IMR-90 (cell line): ENCODE measurements around the gene SURF1. TPM values are rescaled to one million over a fixed set of nuclear protein-coding genes. Genes with fewer than 3 reads are reported as not detected.

ENCODE experiments used
- ATAC-seq: fragments of 200-7000 bp; cut with Tn5 transposase; 2 replicates; pipeline ENCODE4 v1.9.1; 2020; ENCODE audit warnings: low read depth, mild to moderate bottlenecking, moderate library complexity
- BruUV-seq: library from RNA; stranded (reverse); fragments of 400-500 nt; replicated peaks from 2 replicates; lab custom pipeline; 2021; lab: Mats Ljungman, UMichigan
- CTCF ChIA-PET: fragments of 300-600 bp; formaldehyde crosslinking; extraction: SDS; loops from one replicate; lab custom pipeline; 2021; ENCODE audit warnings: antibody characterized with exemption; lab: Yijun Ruan, JAX
- POLR2A ChIA-PET: fragments of 300-600 bp; sonication (Branson Sonifier 250); formaldehyde crosslinking; loops from one replicate; lab custom pipeline; 2022; ENCODE audit warnings: antibody characterized with exemption; ENCODE audit not compliant: unreplicated experiment; lab: Charles Lee
- DNase-seq: peaks from one replicate; pipeline ENCODE4 v3.0.0; 2013
- H2AFZ ChIP-seq: replicated peaks from 2 replicates; pipeline ENCODE3; 2013; ENCODE audit warnings: low read length, mild to moderate bottlenecking; ENCODE audit not compliant: poor library complexity
- H2AK5ac ChIP-seq: 2 replicates; pipeline ENCODE4 v1.6.1; 2013; ENCODE audit warnings: low read depth, low read length, inconsistent platforms
- H2AK9ac ChIP-seq: replicated peaks from 2 replicates; pipeline ENCODE3; 2013; ENCODE audit warnings: mild to moderate bottlenecking, low read depth, low read length, moderate library complexity; ENCODE audit not compliant: poor library complexity
- H2BK120ac ChIP-seq: 2 replicates; pipeline ENCODE4 v1.6.1; 2013; ENCODE audit warnings: low read depth, low read length, inconsistent platforms
- H2BK15ac ChIP-seq: 3 replicates; pipeline ENCODE4 v1.6.1; 2013; ENCODE audit warnings: low read depth, low read length, inconsistent platforms
- H2BK20ac ChIP-seq: 2 replicates; pipeline ENCODE4 v1.6.1; 2013; ENCODE audit warnings: low read depth, mild to moderate bottlenecking, inconsistent platforms, low read length, moderate library complexity
- H2BK5ac ChIP-seq: 2 replicates; pipeline ENCODE4 v1.6.1; 2013; ENCODE audit warnings: mild to moderate bottlenecking, low read depth, low read length, inconsistent platforms; ENCODE audit not compliant: poor library complexity, severe bottlenecking
- H3K14ac ChIP-seq: replicated peaks from 2 replicates; pipeline ENCODE4 v1.6.1; 2013; ENCODE audit warnings: low read depth, low read length, inconsistent platforms
- H3K18ac ChIP-seq: 2 replicates; pipeline ENCODE4 v1.6.1; 2013; ENCODE audit warnings: low read depth, low read length, control low read depth
- H3K23ac ChIP-seq: 2 replicates; pipeline ENCODE4 v1.6.1; 2013; ENCODE audit warnings: low read depth, low read length, inconsistent platforms
- H3K27ac ChIP-seq: 2 replicates; pipeline ENCODE4 v1.5.1; 2013; ENCODE audit warnings: mild to moderate bottlenecking, control low read depth, low read length; ENCODE audit not compliant: insufficient read depth
- H3K27me3 ChIP-seq: 2 replicates; pipeline ENCODE4 v1.6.1; 2013; ENCODE audit warnings: low read length; ENCODE audit not compliant: control insufficient read depth, insufficient read depth
- H3K36me3 ChIP-seq: 2 replicates; pipeline ENCODE4 v1.6.1; 2013; ENCODE audit warnings: low read length, mixed read lengths; ENCODE audit not compliant: control insufficient read depth, insufficient read depth
- H3K4ac ChIP-seq: 2 replicates; pipeline ENCODE4 v1.6.1; 2013; ENCODE audit warnings: low read depth, low read length, inconsistent platforms
- H3K4me1 ChIP-seq: 2 replicates; pipeline ENCODE4 v1.6.1; 2013; ENCODE audit warnings: low read length, mixed read lengths; ENCODE audit not compliant: control insufficient read depth, insufficient read depth
- H3K4me2 ChIP-seq: 2 replicates; pipeline ENCODE4 v1.6.1; 2013; ENCODE audit warnings: low read depth, mild to moderate bottlenecking, control low read depth, low read length, moderate library complexity
- H3K4me3 ChIP-seq: 2 replicates; pipeline ENCODE4 v1.5.1; 2013; ENCODE audit warnings: low read depth, mild to moderate bottlenecking, control low read depth, low read length, moderate library complexity; ENCODE audit not compliant: insufficient read depth
- H3K56ac ChIP-seq: 2 replicates; pipeline ENCODE4 v1.6.1; 2013; ENCODE audit warnings: low read length, inconsistent platforms; ENCODE audit not compliant: insufficient read depth; ENCODE audit errors: extremely low read depth
- H3K79me1 ChIP-seq, 2 experiments: 2 replicates each; pipeline ENCODE4 v1.6.1; 2013; ENCODE audit warnings: low read length in 2 of 2, inconsistent platforms in 1 of 2, low read depth in 1 of 2
- H3K9ac ChIP-seq: 2 replicates; pipeline ENCODE4 v1.6.1; 2013; ENCODE audit warnings: low read depth, low read length, control low read depth
- H3K9me1 ChIP-seq: 2 replicates; pipeline ENCODE4 v1.6.1; 2013; ENCODE audit warnings: low read length, inconsistent platforms; ENCODE audit not compliant: insufficient read depth
- H3K9me3 ChIP-seq: 2 replicates; pipeline ENCODE4 v1.6.1; 2013; ENCODE audit warnings: low read length; ENCODE audit not compliant: control insufficient read depth, insufficient read depth
- H4K20me1 ChIP-seq: 2 replicates; pipeline ENCODE4 v1.6.1; 2013; ENCODE audit warnings: low read length, inconsistent platforms; ENCODE audit not compliant: insufficient read depth
- H4K5ac ChIP-seq: 2 replicates; pipeline ENCODE4 v1.6.1; 2013; ENCODE audit warnings: mild to moderate bottlenecking, low read depth, low read length, control low read depth
- H4K8ac ChIP-seq, 2 experiments: 2 replicates each; pipeline ENCODE4 v1.6.1; 2013; ENCODE audit warnings: low read depth in 2 of 2, low read length in 2 of 2, control low read depth in 1 of 2, inconsistent platforms in 1 of 2
- H4K91ac ChIP-seq: 2 replicates; pipeline ENCODE4 v1.6.1; 2013; ENCODE audit warnings: low read depth, low read length, inconsistent platforms; ENCODE audit not compliant: insufficient read depth
- BHLHE40 ChIP-seq: fragments of 150-350 bp; IDR thresholded peaks from 2 replicates; pipeline ENCODE4 v1.6.1; 2016; ENCODE audit warnings: mild to moderate bottlenecking, low read depth, low read length
- CTCF ChIP-seq: conservative IDR thresholded peaks from 2 replicates; pipeline ENCODE4 v1.5.1; 2012; ENCODE audit warnings: mild to moderate bottlenecking, low read depth, low read length, improper control_type of control experiment
- ELK1 ChIP-seq: fragments of 150-350 bp; IDR thresholded peaks from 2 replicates; pipeline ENCODE4 v1.6.1; 2016; ENCODE audit warnings: low read depth, mild to moderate bottlenecking, low read length, moderate library complexity, borderline replicate concordance
- MAZ ChIP-seq: IDR thresholded peaks from 2 replicates; pipeline ENCODE4 v1.6.1; 2012; ENCODE audit warnings: low read depth, mild to moderate bottlenecking, low read length, improper control_type of control experiment, moderate library complexity, borderline replicate concordance
- MXI1 ChIP-seq: IDR thresholded peaks from 2 replicates; pipeline ENCODE4 v1.6.1; 2012; ENCODE audit warnings: low read depth, mild to moderate bottlenecking, low read length, moderate library complexity, borderline replicate concordance
- NFE2L2 ChIP-seq: fragments of 150-350 bp; IDR thresholded peaks from 2 replicates; pipeline ENCODE4 v1.6.1; 2016; ENCODE audit warnings: low read depth, mild to moderate bottlenecking, low read length
- WGBS, 2 experiments: methylation state at CpG; one replicate each; pipeline versions ENCODE4 v1.1.5 to v1.1.7; 2013; ENCODE audit warnings: missing lambda C conversion rate in 2 of 2; ENCODE audit not compliant: insufficient read length in 1 of 2; ENCODE audit errors: extremely low coverage in 2 of 2; 5-methylcytosine and 5-hydroxymethylcytosine counted together
- dilution Hi-C: fragments of 300-500 bp; cut with HindIII; formaldehyde crosslinking; loops from one replicate; pipeline ENCODE4 v1.14.3; 2018; ENCODE audit warnings: low sequenced_read_pairs; ENCODE audit not compliant: unreplicated experiment
- in situ Hi-C: fragments of 300-500 bp; cut with MboI; formaldehyde crosslinking; loops from 3 replicates; pipeline ENCODE4 v1.14.3; 2019; ENCODE audit warnings: low sequenced_read_pairs, inconsistent platforms, mixed read lengths
- intact Hi-C: fragments of 100-400 bp; cut with micrococcal nuclease; formaldehyde crosslinking; loops from 2 replicates; pipeline ENCODE4 v1.10.0; 2022
- polyA plus RNA-seq, 3 experiments: library from polyadenylated mRNA; depleted of rRNA; stranded (reverse); fragments of >200 nt; gene quantifications; 2 replicates each; pipeline ENCODE4 v1.2.3, GENCODE V29; 2012; ENCODE audit warnings: low replicate concordance in 1 of 3
- total RNA-seq: library from RNA; depleted of rRNA; stranded (reverse); fragments of >200 nt; gene quantifications from 2 replicates; pipeline ENCODE4 v1.2.3, GENCODE V29; 2012
- TF ChIP-seq, protein P1 (sequence below): fragments of 150-350 bp; IDR thresholded peaks from 2 replicates; pipeline ENCODE4 v1.6.1; 2017; ENCODE audit warnings: mild to moderate bottlenecking, antibody characterized with exemption, low read length, low read depth

SURF1 gene
- total and polyA plus RNA-seq, 2 of the 4 experiments (the other 2 are of a cell fraction): 15.1 to 24.5 TPM

DNA sequence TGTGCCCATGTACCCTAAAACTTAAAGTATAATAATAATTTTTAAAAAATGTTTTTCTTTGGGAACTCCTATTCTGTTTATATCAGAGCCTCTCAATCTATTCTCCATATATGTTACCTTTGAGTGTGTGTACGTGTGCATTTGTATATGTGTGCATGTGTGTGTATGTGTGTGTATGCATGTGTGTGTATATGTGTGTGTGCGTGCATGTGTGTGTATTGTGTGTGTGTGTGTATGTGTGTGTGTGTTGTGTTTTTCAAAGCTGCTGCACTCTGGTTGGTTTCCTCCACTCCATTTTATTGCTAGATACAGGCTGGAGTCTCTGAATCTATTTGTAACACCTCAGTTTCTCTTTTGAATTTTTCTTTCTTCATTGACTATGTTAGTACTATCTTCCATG lies 40.3 kb downstream of the SURF1 start:
- ChIA-PET CTCF (no interaction called here), POLR2A (no interaction called here)
- H2BK5ac ChIP-seq: no peak overlapping the region
- H3K36me3 ChIP-seq: no peaks in the 10 kb centered on the region
- intact Hi-C loops (no loop called here), in situ Hi-C loops (no loop called here), dilution Hi-C loops (no loop called here)
- no peak overlapping the region for H4K8ac ChIP-seq
- H2BK20ac ChIP-seq: no peak overlapping the region
- no peaks in the 10 kb centered on the region for H3K79me1 ChIP-seq
- H2AK9ac ChIP-seq: no peak overlapping the region
- no peak overlapping the region for H2AK5ac ChIP-seq
- H2BK120ac ChIP-seq: no peak overlapping the region
- H3K14ac ChIP-seq: no peak overlapping the region
- no CpG with 5 or more reads among the region's 2 CpGs for WGBS, 2 experiments
- ATAC-seq: no peak
- TF ChIP-seq ELK1: no peak
- TF ChIP-seq CTCF: no peak
- TF ChIP-seq MAZ: no peak
- no peak for TF ChIP-seq BHLHE40
- no peak for TF ChIP-seq MXI1
- TF ChIP-seq, protein P1, sequence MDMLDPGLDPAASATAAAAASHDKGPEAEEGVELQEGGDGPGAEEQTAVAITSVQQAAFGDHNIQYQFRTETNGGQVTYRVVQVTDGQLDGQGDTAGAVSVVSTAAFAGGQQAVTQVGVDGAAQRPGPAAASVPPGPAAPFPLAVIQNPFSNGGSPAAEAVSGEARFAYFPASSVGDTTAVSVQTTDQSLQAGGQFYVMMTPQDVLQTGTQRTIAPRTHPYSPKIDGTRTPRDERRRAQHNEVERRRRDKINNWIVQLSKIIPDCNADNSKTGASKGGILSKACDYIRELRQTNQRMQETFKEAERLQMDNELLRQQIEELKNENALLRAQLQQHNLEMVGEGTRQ: no peak
- no peak for TF ChIP-seq NFE2L2
- H3K27me3 ChIP-seq: peaks cover 8% of the 10 kb centered on the region
- H3K23ac ChIP-seq: no peak overlapping the region
- no peak overlapping the region for H3K56ac ChIP-seq
- no TSS peak for BruUV-seq
- no peak overlapping the region for H3K18ac ChIP-seq
- H3K4me1 ChIP-seq: no peaks in the 10 kb centered on the region
- H3K4me3 ChIP-seq: no peak overlapping the region
- no peak overlapping the region for H3K27ac ChIP-seq
- no peaks in the 10 kb centered on the region for H3K9me1 ChIP-seq
- H3K4me2 ChIP-seq: no peak overlapping the region
- H2AFZ ChIP-seq: no peak overlapping the region
- H4K91ac ChIP-seq: no peak overlapping the region
- no peaks in the 10 kb centered on the region for H4K20me1 ChIP-seq
- no peak overlapping the region for H3K9ac ChIP-seq
- H4K5ac ChIP-seq: no peak overlapping the region
- H2BK15ac ChIP-seq: no peak overlapping the region
- H3K9me3 ChIP-seq: no peaks in the 10 kb centered on the region
- H3K4ac ChIP-seq: no peak overlapping the region
- no peak for DNase-seq
